A172 (cell line): ENCODE data around the gene IGSF23. TPM values are rescaled to one million over a fixed set of nuclear protein-coding genes. Genes with fewer than 3 reads are reported as not detected.

Experiments
- total RNA-seq: library from RNA; depleted of rRNA; stranded (reverse); fragments of >200 nt; shearing (Covaris generic); gene quantifications from 2 replicates; pipeline ENCODE4 v1.2.3, GENCODE V29; 2014; rRNA removed

Gene IGSF23
- total RNA-seq, 1 experiment from 2014 or later: not detected

Other genes with a start within 250 kb of the IGSF23 start
- gene ZNF285, start 212.0 kb upstream of the IGSF23 start, total RNA-seq: 0.65 TPM in 1 of 2 replicates, not detected in the other
- gene ZNF229, start 165.1 kb upstream of the IGSF23 start, total RNA-seq: 0.03 TPM in 1 of 2 replicates, not detected in the other
- 12.3 and 15.6 TPM in 2 replicates for gene ZNF180, start 113.0 kb upstream of the IGSF23 start, total RNA-seq
- gene CEACAM20, start 83.9 kb upstream of the IGSF23 start, total RNA-seq: not detected in 2 replicates
- 60.2 and 76.1 TPM in 2 replicates for gene PVR, start 30.3 kb downstream of the IGSF23 start, total RNA-seq
- gene CEACAM19, start 57.9 kb downstream of the IGSF23 start, total RNA-seq: not detected in 2 replicates
- gene CEACAM16, start 85.6 kb downstream of the IGSF23 start, total RNA-seq: not detected in 2 replicates
- 4.4 and 7.0 TPM in 2 replicates for gene BCL3, start 135.1 kb downstream of the IGSF23 start, total RNA-seq
- not detected in 2 replicates for gene CBLC, start 164.3 kb downstream of the IGSF23 start, total RNA-seq
- gene BCAM, start 195.5 kb downstream of the IGSF23 start, total RNA-seq: 8.2 and 11.2 TPM in 2 replicates
- 55.0 and 63.4 TPM in 2 replicates for gene NECTIN2, start 232.7 kb downstream of the IGSF23 start, total RNA-seq